IPS-11a (cell line): ENCODE results near the gene NDFIP2.

Experiments used
- H3K4me3 ChIP-seq: one replicate; pipeline ENCODE4 v1.5.1; 2013; ENCODE audit warnings: low read depth, low read length, control low read depth

The NDFIP2 gene

GRCh38 chr13:79480954-79481684 is at the start of gene NDFIP2:
TSS of gene NDFIP2 (plus strand) at chr13:79481155. CDS start at chr13:79481204, 49 bp downstream.
- H3K4me3 ChIP-seq, result peak within 1 kb of the TSS; percentile 90

- no peak overlapping the region for H3K4me3 ChIP-seq
These were observed 48.9 kb upstream of the NDFIP2 start for GRCh38 chr13:79432086-79432485.

- no peak overlapping the region for H3K4me3 ChIP-seq
These were observed 48.0 kb upstream of the NDFIP2 start for GRCh38 chr13:79432992-79433391.

- no peak overlapping the region for H3K4me3 ChIP-seq
These were observed 46.4 kb upstream of the NDFIP2 start for GRCh38 chr13:79434556-79434955.

GRCh38 chr13:79435561-79435990 is 45.4 kb upstream of the NDFIP2 start:
- H3K4me3 ChIP-seq, result no peak overlapping the region

GRCh38 chr13:79439275-79439674 is 41.7 kb upstream of the NDFIP2 start:
- H3K4me3 ChIP-seq, result no peak overlapping the region

- H3K4me3 ChIP-seq, result no peak overlapping the region
These were observed 39.9 kb upstream of the NDFIP2 start for GRCh38 chr13:79440958-79441528.

- H3K4me3 ChIP-seq, result no peak overlapping the region
These were observed 38.7 kb upstream of the NDFIP2 start for GRCh38 chr13:79442221-79442620.

- H3K4me3 ChIP-seq, result no peak overlapping the region
These were observed 38.2 kb upstream of the NDFIP2 start for GRCh38 chr13:79442706-79443105.

- H3K4me3 ChIP-seq, result no peak overlapping the region
These were observed 34.8 kb upstream of the NDFIP2 start for GRCh38 chr13:79445968-79446645.

- H3K4me3 ChIP-seq, result no peak overlapping the region
These were observed 33.8 kb upstream of the NDFIP2 start for GRCh38 chr13:79447141-79447540.

- H3K4me3 ChIP-seq, result no peak overlapping the region
These were observed 33.2 kb upstream of the NDFIP2 start for GRCh38 chr13:79447741-79448140.

GRCh38 chr13:79448413-79448812 is 32.5 kb upstream of the NDFIP2 start:
- H3K4me3 ChIP-seq, result no peak overlapping the region

GRCh38 chr13:79450110-79450509 is 30.8 kb upstream of the NDFIP2 start:
- no peak overlapping the region for H3K4me3 ChIP-seq

- H3K4me3 ChIP-seq, result no peak overlapping the region
These were observed 29.4 kb upstream of the NDFIP2 start for GRCh38 chr13:79451500-79451962.

GRCh38 chr13:79452239-79452913 is 28.6 kb upstream of the NDFIP2 start:
- H3K4me3 ChIP-seq, result no peak overlapping the region

- no peak overlapping the region for H3K4me3 ChIP-seq
These were observed 25.6 kb upstream of the NDFIP2 start for GRCh38 chr13:79455331-79455730.

- no peak overlapping the region for H3K4me3 ChIP-seq
These were observed 24.9 kb upstream of the NDFIP2 start for GRCh38 chr13:79456051-79456450.

- H3K4me3 ChIP-seq, result no peak overlapping the region
These were observed 24.1 kb upstream of the NDFIP2 start for GRCh38 chr13:79456656-79457365.

GRCh38 chr13:79457390-79457789 is 23.6 kb upstream of the NDFIP2 start:
- H3K4me3 ChIP-seq, result no peak overlapping the region

- no peak overlapping the region for H3K4me3 ChIP-seq
These were observed 23.0 kb upstream of the NDFIP2 start for GRCh38 chr13:79457948-79458347.
